ENCODE results near the gene ZDHHC19.

The ZDHHC19 gene

DNA sequence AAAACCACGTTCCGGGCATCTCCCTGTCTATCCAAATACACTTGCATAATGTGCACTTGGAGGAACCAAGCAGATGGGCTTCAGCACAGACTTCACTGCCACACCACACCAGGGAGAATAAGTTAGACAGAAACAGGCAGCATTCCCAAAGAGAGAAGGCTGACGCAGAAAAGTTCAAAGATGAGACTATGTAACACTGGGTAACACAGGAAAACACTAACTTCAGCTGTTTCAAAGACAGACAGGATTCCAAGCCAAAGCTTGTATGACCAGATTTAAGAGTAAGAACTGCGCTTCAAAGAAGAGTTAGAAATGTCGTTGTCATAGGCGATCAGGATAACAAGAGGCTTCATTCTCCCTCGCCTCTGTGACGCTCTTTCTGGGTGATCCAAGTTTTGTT, 25.0 kb upstream of the ZDHHC19 start:
- DNase-seq (ENCODE audit: low read depth, low spot score), result no peak
- TF ChIP-seq CTCF (IDR thresholded peaks at IDR 0.05; ENCODE audit: insufficient read depth, low read length, missing control alignments), result no peak
- ChIA-PET POLR2A (no interaction called here), CTCF (interaction anchor here (1.3 to 1.9 kb wide), 4 partner anchors 17 to 293 kb away, joined by 3 to 11 read pairs (median 7); no protein-coding TSS in a partner anchor)
- H3K4me3 ChIP-seq (ENCODE audit: low read depth, low read length), result no peak overlapping the region

DNA sequence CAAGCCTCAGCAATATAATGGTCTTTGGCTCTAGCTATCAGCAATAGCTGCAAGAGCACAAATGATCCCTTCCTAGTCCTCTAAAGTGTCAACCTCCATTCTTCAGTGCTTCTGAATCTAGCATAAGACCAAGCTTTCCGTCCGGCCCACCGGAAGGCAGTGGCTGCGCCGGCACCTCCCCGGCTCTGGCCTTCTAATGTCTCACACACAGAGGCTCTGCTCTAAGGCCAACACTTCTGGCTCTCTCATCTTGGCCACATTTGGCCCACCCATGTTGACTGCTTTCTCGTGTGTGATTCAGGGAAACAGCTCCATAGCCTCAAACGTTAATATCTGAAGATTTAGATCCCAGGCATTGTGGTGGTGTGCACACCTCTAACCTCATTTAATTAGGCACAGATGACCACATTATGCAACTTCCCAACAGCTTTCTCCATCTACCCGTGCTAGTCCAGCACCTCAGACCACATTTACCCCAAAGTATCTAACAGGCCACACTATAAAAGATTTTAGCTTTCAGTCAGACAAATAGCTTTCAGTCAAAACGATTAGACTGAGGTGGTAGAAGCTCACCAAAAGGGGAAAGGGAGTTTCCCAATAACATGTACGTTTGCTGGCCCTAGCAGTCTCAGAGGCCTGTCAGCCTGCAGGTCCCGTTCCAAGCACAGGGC, 24.4 kb upstream of the ZDHHC19 start:
- POLR2A ChIA-PET, result no interaction called here
- CTCF ChIA-PET, result interaction anchor here (1.1 to 1.9 kb wide), 5 partner anchors 17 to 293 kb away, joined by 3 to 11 read pairs (median 4); no protein-coding TSS in a partner anchor
- DNase-seq (ENCODE audit: low read depth, low spot score), result no peak
- H3K4me3 ChIP-seq (ENCODE audit: low read depth, low read length), result no peak overlapping the region
- TF ChIP-seq CTCF (IDR thresholded peaks at IDR 0.05; ENCODE audit: insufficient read depth, low read length, missing control alignments), result no peak

GRCh38 chr3:196232882-196233251, 21.7 kb upstream of the ZDHHC19 start:
- DNase-seq (ENCODE audit: low read depth, low spot score), result no peak
- ChIA-PET CTCF (interaction anchor here (1.1 kb wide), 1 partner anchor 21 kb away, joined by 3 read pairs; no protein-coding TSS in a partner anchor), POLR2A (no interaction called here)
- TF ChIP-seq CTCF (IDR thresholded peaks at IDR 0.05; ENCODE audit: insufficient read depth, low read length, missing control alignments), result no peak
- H3K4me3 ChIP-seq (ENCODE audit: low read depth, low read length), result no peak overlapping the region

- no peak overlapping the region for H3K4me3 ChIP-seq (ENCODE audit: low read depth, low read length)
- DNase-seq (ENCODE audit: low read depth, low spot score), result no peak
- POLR2A ChIA-PET, result no interaction called here
- TF ChIP-seq CTCF (IDR thresholded peaks at IDR 0.05; ENCODE audit: insufficient read depth, low read length, missing control alignments), result no peak
- CTCF ChIA-PET, result no interaction called here
Observed at GRCh38 chr3:196232154-196232881, 21.1 kb upstream of the ZDHHC19 start.

- TF ChIP-seq CTCF (IDR thresholded peaks at IDR 0.05; ENCODE audit: insufficient read depth, low read length, missing control alignments), result no peak
- POLR2A ChIA-PET, result no interaction called here
- H3K4me3 ChIP-seq (ENCODE audit: low read depth, low read length), result no peak overlapping the region
- CTCF ChIA-PET, result interaction anchor here (1.0 to 1.6 kb wide), 4 partner anchors 26 to 154 kb away, joined by 4 to 6 read pairs (median 4); no protein-coding TSS in a partner anchor
- no peak for DNase-seq (ENCODE audit: low read depth, low spot score)
Observed at GRCh38 chr3:196227629-196228493, 16.7 kb upstream of the ZDHHC19 start.
